Measurements from ENCODE around the gene C6orf163. TPM values are rescaled to one million over a fixed set of nuclear protein-coding genes. Genes with fewer than 3 reads are reported as not detected.

Gene C6orf163
- total and polyA plus RNA-seq, 2 of the 13 experiments (the other 11 are each of a cell fraction or from before 2014, with no cell fraction given) = 0.62 to 1.8 TPM

- TF ChIP-seq ZBED4 (CRISPR knock-in tag; IDR thresholded peaks at IDR 0.05; ENCODE audit: borderline replicate concordance) = no peak
- TF ChIP-seq ZNF615 (CRISPR knock-in tag; IDR thresholded peaks at IDR 0.05; ENCODE audit: borderline replicate concordance) = peak; percentile 81; the same call in 1 of the 2 replicates
- TF ChIP-seq ZFP36 (IDR thresholded peaks at IDR 0.05; ENCODE audit: borderline replicate concordance, low read depth, low read length, partially characterized antibody) = no peak
- no peak for TF ChIP-seq ETS1 (CRISPR knock-in tag; IDR thresholded peaks at IDR 0.05)
- TF ChIP-seq NBN (conservative IDR thresholded peaks at IDR 0.05) = no peak
- no peak for TF ChIP-seq HMGA1 (CRISPR knock-in tag; conservative IDR thresholded peaks at IDR 0.05)
- 0 out of 2 replicates have a peak, but pooled peaks have one; percentile 41 for TF ChIP-seq SIX4 (CRISPR knock-in tag; IDR thresholded peaks at IDR 0.05)
- TF ChIP-seq ZBTB39 (CRISPR knock-in tag; IDR thresholded peaks at IDR 0.05) = 0 out of 2 replicates have a peak, but pooled peaks have one; percentile 75
- TF ChIP-seq BCLAF1 (IDR thresholded peaks at IDR 0.05) = no peak
- TF ChIP-seq ZNF276 (CRISPR knock-in tag; IDR thresholded peaks at IDR 0.05; ENCODE audit: low read depth) = no peak
- no peak for TF ChIP-seq MATR3 (CRISPR knock-in tag; IDR thresholded peaks at IDR 0.05)
- TF ChIP-seq SIN3B (IDR thresholded peaks at IDR 0.05; ENCODE audit: low read length) = peak; percentile 68; the same call in 1 of the 2 replicates
- peak; percentile 81; the same call in 1 of the 2 replicates for TF ChIP-seq ZNF644 (CRISPR knock-in tag; IDR thresholded peaks at IDR 0.05; ENCODE audit: low read depth)
- no peak for TF ChIP-seq SETDB1 (CRISPR knock-in tag; IDR thresholded peaks at IDR 0.05; ENCODE audit: borderline replicate concordance)
- TF ChIP-seq STAG1 (CRISPR knock-in tag; IDR thresholded peaks at IDR 0.05) = peak; percentile 51
- peak; percentile 50 for TF ChIP-seq PITX1 (CRISPR knock-in tag; IDR thresholded peaks at IDR 0.05)
- TF ChIP-seq KDM4B (CRISPR knock-in tag; IDR thresholded peaks at IDR 0.05) = no peak
Observed at GRCh38 chr6:87322304-87323212, 22.1 kb upstream of the C6orf163 start, which contains the start of gene SMIM8 (continued).
